SK-N-SH treated with all-trans-retinoic acid at 6 μM for 48 hours (cell line): ENCODE data around the gene PCNX3.

Source experiments
- ATAC-seq: fragments of 200-7000 bp; cut with Tn5 transposase; 3 replicates; pipeline ENCODE4 v1.9.1; 2020; ENCODE audit warnings: mild to moderate bottlenecking, moderate library complexity
- ARNTL ChIP-seq: fragments of 450-650 bp; formaldehyde crosslinking; IDR thresholded peaks from 2 replicates; pipeline ENCODE4 v1.5.0; 2020; ENCODE audit warnings: low read depth, mild to moderate bottlenecking, moderate library complexity, borderline replicate concordance
- CREB5 ChIP-seq: fragments of 250-450 bp; sonication (Bioruptor Pico); IDR thresholded peaks from 2 replicates; pipeline ENCODE4 v1.5.1; 2020; ENCODE audit warnings: low read depth, mild to moderate bottlenecking, moderate library complexity
- CSDC2 ChIP-seq: fragments of 250-450 bp; sonication (Bioruptor Pico); IDR thresholded peaks from 2 replicates; pipeline ENCODE4 v1.5.0; 2020; ENCODE audit warnings: mild to moderate bottlenecking, moderate library complexity
- ESRRG ChIP-seq: fragments of 250-450 bp; sonication (Bioruptor Pico); IDR thresholded peaks from 2 replicates; pipeline ENCODE4 v1.6.1; 2021; ENCODE audit warnings: mild to moderate bottlenecking
- ISL1 ChIP-seq: fragments of 250-450 bp; sonication (Bioruptor Pico); IDR thresholded peaks from 2 replicates; pipeline ENCODE4 v2.1.2; 2022; ENCODE audit warnings: mild to moderate bottlenecking, moderate library complexity
- OSR1 ChIP-seq: fragments of 250-450 bp; sonication (Bioruptor Pico); IDR thresholded peaks from 2 replicates; pipeline ENCODE4 v1.8.0; 2022; ENCODE audit warnings: moderate library complexity, mild to moderate bottlenecking, inconsistent platforms
- PATZ1 ChIP-seq: fragments of 250-450 bp; sonication (Bioruptor Pico); IDR thresholded peaks from 2 replicates; pipeline ENCODE4 v1.8.0; 2020; ENCODE audit warnings: mild to moderate bottlenecking, moderate library complexity, borderline replicate concordance
- POU6F1 ChIP-seq: fragments of 250-450 bp; sonication (Bioruptor Pico); IDR thresholded peaks from 2 replicates; pipeline ENCODE4 v1.8.0; 2021; ENCODE audit warnings: low read depth, mild to moderate bottlenecking, moderate library complexity, borderline replicate concordance
- PPARA ChIP-seq: fragments of 250-450 bp; sonication (Bioruptor Pico); IDR thresholded peaks from 2 replicates; pipeline ENCODE4 v1.5.0; 2020; ENCODE audit warnings: mild to moderate bottlenecking, borderline replicate concordance
- RARB ChIP-seq: fragments of 250-450 bp; sonication (Bioruptor Pico); IDR thresholded peaks from 2 replicates; pipeline ENCODE4 v1.8.0; 2021; ENCODE audit warnings: mild to moderate bottlenecking, moderate library complexity
- ZNF70 ChIP-seq: fragments of 450-650 bp; formaldehyde crosslinking; IDR thresholded peaks from 2 replicates; pipeline ENCODE4 v1.5.0; 2020; ENCODE audit warnings: mild to moderate bottlenecking, moderate library complexity

Gene PCNX3

GRCh38 chr11:65685981-65686380 is 70.4 kb downstream of the PCNX3 start:
- ATAC-seq: no peak
- TF ChIP-seq PPARA (CRISPR knock-in tag) (no peak), ARNTL (no peak), RARB (CRISPR knock-in tag) (no peak), PATZ1 (CRISPR knock-in tag) (no peak), POU6F1 (CRISPR knock-in tag) (no peak), CREB5 (CRISPR knock-in tag) (no peak), ZNF70 (no peak), OSR1 (CRISPR knock-in tag) (no peak), ESRRG (CRISPR knock-in tag) (no peak), CSDC2 (no peak), ISL1 (CRISPR knock-in tag) (no peak)
